ENCODE results near the gene GFER.

- TF ChIP-seq REST (IDR thresholded peaks at IDR 0.05; ENCODE audit: low read depth), result no peak
- no peak for TF ChIP-seq EP300 (IDR thresholded peaks at IDR 0.05; ENCODE audit: borderline replicate concordance)
- TF ChIP-seq CEBPB (IDR thresholded peaks at IDR 0.05), result no peak
- no peak for TF ChIP-seq YY1 (IDR thresholded peaks at IDR 0.05; ENCODE audit: low read depth)
Measured at GRCh38 chr16:1992704-1993317, 8.8 kb downstream of the GFER start.

All from Ishikawa (cell line).